Skeletal muscle tissue (tissue), 4 donors: ENCODE data around the gene MS4A1. TPM values are rescaled to one million over a fixed set of nuclear protein-coding genes. Genes with fewer than 3 reads are reported as not detected.

ENCODE experiments used
- H3K27ac ChIP-seq: one replicate; pipeline ENCODE4 v1.7.0; 2013; ENCODE audit warnings: mild to moderate bottlenecking, low read depth, low read length, inconsistent platforms
- H3K27me3 ChIP-seq, 3 donors: one replicate each; pipeline ENCODE4 v1.7.0; 2013; ENCODE audit warnings: low read length in 3 of 3; ENCODE audit not compliant: control insufficient read depth in 3 of 3, insufficient read depth in 3 of 3
- H3K36me3 ChIP-seq, 3 donors: one replicate each; pipeline ENCODE4 v1.7.0; 2013; ENCODE audit warnings: low read length in 3 of 3; ENCODE audit not compliant: control insufficient read depth in 3 of 3, insufficient read depth in 3 of 3
- H3K4me1 ChIP-seq, 3 donors: one replicate each; pipeline ENCODE4 v1.7.0; 2013; ENCODE audit warnings: low read length in 3 of 3, mild to moderate bottlenecking in 3 of 3; ENCODE audit not compliant: control insufficient read depth in 3 of 3, insufficient read depth in 3 of 3
- H3K4me3 ChIP-seq, 3 donors: one replicate each; pipeline ENCODE4 v1.7.0; 2013; ENCODE audit warnings: low read length in 3 of 3
- H3K9ac ChIP-seq, 3 donors: one replicate each; pipeline ENCODE4 v1.7.0; 2013; ENCODE audit warnings: low read length in 3 of 3, mild to moderate bottlenecking in 3 of 3, moderate library complexity in 2 of 3, low read depth in 1 of 3
- H3K9me3 ChIP-seq, 3 donors: one replicate each; pipeline ENCODE4 v1.7.0; 2013; ENCODE audit warnings: low read length in 3 of 3; ENCODE audit not compliant: control insufficient read depth in 3 of 3
- total RNA-seq: library from RNA; depleted of rRNA; stranded (reverse); fragments of >200 nt; gene quantifications from one replicate; pipeline ENCODE4 v1.2.3, GENCODE V29; 2014
- donor health status: Osteomylitis.

The MS4A1 gene
- total RNA-seq, 1 donor from 2014 or later = 1.6 TPM

- no peaks in the 10 kb centered on the region for H3K27me3 ChIP-seq
- H3K36me3 ChIP-seq = no peaks in the 10 kb centered on the region
- H3K4me1 ChIP-seq = no peaks in the 10 kb centered on the region
- H3K9ac ChIP-seq = no peak within 1 kb of the TSS
- no peak within 1 kb of the TSS for H3K27ac ChIP-seq
- H3K9me3 ChIP-seq = no peaks in the 10 kb centered on the region
- no peak within 1 kb of the TSS for H3K4me3 ChIP-seq
Observed at GRCh38 chr11:60515144-60515855, 59.7 kb downstream of the MS4A1 start, which contains the start of gene MS4A13. MS4A13 (plus strand) TSS chr11:60515392; CDS start chr11:60518084, 2,692 bp downstream.

Other genes starting within 250 kb of the MS4A1 start
- not detected for gene MS4A4E, start 212.7 kb upstream of the MS4A1 start, total RNA-seq
- 11.5 TPM for gene MS4A4A, start 175.2 kb upstream of the MS4A1 start, total RNA-seq
- gene MS4A6E, start 128.6 kb upstream of the MS4A1 start, total RNA-seq = not detected
- 5.2 TPM for gene MS4A7, start 77.3 kb upstream of the MS4A1 start, total RNA-seq
- gene MS4A14, start 59.4 kb upstream of the MS4A1 start, total RNA-seq = under 0.01 TPM
- not detected for gene MS4A5, start 26.3 kb upstream of the MS4A1 start, total RNA-seq
- gene MS4A12, start 36.9 kb downstream of the MS4A1 start, total RNA-seq = not detected
- gene MS4A13, start 59.5 kb downstream of the MS4A1 start, total RNA-seq = not detected
- gene MS4A8, start 243.8 kb downstream of the MS4A1 start, total RNA-seq = 3.7 TPM